Prostate gland (tissue), 2 donors: ENCODE measurements around the gene MGP. TPM values are rescaled to one million over a fixed set of nuclear protein-coding genes. Genes with fewer than 3 reads are reported as not detected.
A peak's percentile ranks its signal among the peaks of the same experiment; 100 is the strongest.

Experiments used
- DNase-seq: peaks from one replicate; pipeline ENCODE4 v3.0.0-alpha.2; 2019; ENCODE audit warnings: low spot score
- H3K27ac ChIP-seq, 2 donors: fragments of 200-600 bp; sonication (generic); 2 replicates each; pipeline ENCODE4 v1.5.1; 2017 to 2019
- H3K27me3 ChIP-seq: fragments of 200-600 bp; sonication (generic); replicated peaks from 2 replicates; pipeline ENCODE4 v1.5.1; 2019; ENCODE audit not compliant: insufficient read depth
- H3K36me3 ChIP-seq, 2 donors: fragments of 200-600 bp; sonication (generic); 1 replicate in 1 of 2; 2 replicates in 1 of 2; pipeline versions ENCODE4 v1.5.1 to v1.8.1; 2017 to 2019
- H3K4me1 ChIP-seq: fragments of 200-600 bp; sonication (generic); replicated peaks from 2 replicates; pipeline ENCODE4 v1.5.1; 2019
- H3K4me3 ChIP-seq, 2 donors: fragments of 200-600 bp; sonication (generic); 2 replicates each; pipeline ENCODE4 v1.5.1; 2017 to 2019
- H3K9me3 ChIP-seq: fragments of 200-600 bp; sonication (generic); 2 replicates; pipeline ENCODE4 v1.5.1; 2017
- POLR2A ChIP-seq: fragments of 450-650 bp; IDR thresholded peaks from one replicate; pipeline ENCODE4 v1.6.1; 2016; ENCODE audit warnings: antibody characterized with exemption, mild to moderate bottlenecking
- POLR2AphosphoS5 ChIP-seq: sonication (generic); formaldehyde crosslinking; IDR thresholded peaks from one replicate; pipeline ENCODE4 v1.6.1; 2017; ENCODE audit warnings: antibody characterized with exemption
- WGBS: methylation state at CpG from one replicate; pipeline ENCODE4 v1.1.5; 2018; 5-methylcytosine and 5-hydroxymethylcytosine counted together
- intact Hi-C: fragments of 100-400 bp; cut with DNase I; formaldehyde crosslinking; loops from one replicate; pipeline ENCODE4 v1.14.2; 2022
- total RNA-seq, 2 donors: library from RNA; depleted of rRNA; stranded (reverse); fragments of >200 nt; gene quantifications; one replicate each; pipeline ENCODE4 v1.1.0, GENCODE V29; 2016
- TF ChIP-seq, protein P1 (sequence below), 4 experiments: fragments of 200-600 bp in 2 of 4; fragments of 450-650 bp in 2 of 4; sonication (generic) in 2 of 4; IDR thresholded peaks; 1 replicate in 3 of 4; 2 replicates in 1 of 4; pipeline ENCODE4 v1.5.1; 2016 to 2019; ENCODE audit warnings: antibody characterized with exemption in 4 of 4, mild to moderate bottlenecking in 2 of 4, moderate library complexity in 2 of 4

MGP gene
- total RNA-seq, 2 donors from 2014 or later: 233 to 388 TPM

DNA sequence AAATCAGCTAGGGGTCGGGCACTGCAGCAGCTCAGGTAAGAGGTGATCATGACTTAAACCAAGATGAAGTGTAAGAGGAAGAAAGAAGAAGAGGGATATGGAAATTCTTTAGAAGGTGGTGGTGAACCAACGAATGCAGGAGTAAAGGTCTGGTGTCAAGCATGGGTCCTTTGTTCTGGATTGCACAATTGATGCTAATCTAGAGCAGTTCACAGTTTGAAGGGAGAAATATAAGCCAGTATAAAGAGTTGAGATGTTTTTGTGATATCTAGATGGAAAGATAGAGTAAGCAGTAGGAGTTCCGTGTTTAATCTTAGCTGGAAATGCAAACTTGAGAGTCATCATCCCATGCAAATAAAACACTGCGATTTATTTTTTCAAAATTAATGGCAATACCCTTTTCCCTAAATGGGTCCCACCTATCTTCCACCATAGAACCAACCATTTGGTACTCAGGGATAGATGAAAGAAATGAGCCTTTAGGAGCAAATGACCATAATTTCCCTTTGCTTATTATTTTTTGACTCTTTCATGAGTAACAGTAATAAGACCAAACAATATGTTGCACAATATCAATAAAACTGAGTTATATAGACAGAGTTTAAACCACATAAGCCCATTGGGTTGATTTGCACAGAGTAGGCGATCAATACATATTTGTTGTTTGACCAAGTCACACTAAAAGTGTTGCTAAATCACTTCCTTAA lies 15.0 kb upstream of the MGP start:
- H3K27ac ChIP-seq: no peak overlapping the region
- no peaks in the 10 kb centered on the region for H3K4me1 ChIP-seq
- WGBS: 87% methylated on average over 5 of the region's 5 CpGs
- no peaks in the 10 kb centered on the region for H3K36me3 ChIP-seq
- intact Hi-C loops: no loop called here
- TF ChIP-seq, protein P1, sequence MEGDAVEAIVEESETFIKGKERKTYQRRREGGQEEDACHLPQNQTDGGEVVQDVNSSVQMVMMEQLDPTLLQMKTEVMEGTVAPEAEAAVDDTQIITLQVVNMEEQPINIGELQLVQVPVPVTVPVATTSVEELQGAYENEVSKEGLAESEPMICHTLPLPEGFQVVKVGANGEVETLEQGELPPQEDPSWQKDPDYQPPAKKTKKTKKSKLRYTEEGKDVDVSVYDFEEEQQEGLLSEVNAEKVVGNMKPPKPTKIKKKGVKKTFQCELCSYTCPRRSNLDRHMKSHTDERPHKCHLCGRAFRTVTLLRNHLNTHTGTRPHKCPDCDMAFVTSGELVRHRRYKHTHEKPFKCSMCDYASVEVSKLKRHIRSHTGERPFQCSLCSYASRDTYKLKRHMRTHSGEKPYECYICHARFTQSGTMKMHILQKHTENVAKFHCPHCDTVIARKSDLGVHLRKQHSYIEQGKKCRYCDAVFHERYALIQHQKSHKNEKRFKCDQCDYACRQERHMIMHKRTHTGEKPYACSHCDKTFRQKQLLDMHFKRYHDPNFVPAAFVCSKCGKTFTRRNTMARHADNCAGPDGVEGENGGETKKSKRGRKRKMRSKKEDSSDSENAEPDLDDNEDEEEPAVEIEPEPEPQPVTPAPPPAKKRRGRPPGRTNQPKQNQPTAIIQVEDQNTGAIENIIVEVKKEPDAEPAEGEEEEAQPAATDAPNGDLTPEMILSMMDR (IDR thresholded peaks at IDR 0.05): no peak
- no peak for TF ChIP-seq POLR2A
- TF ChIP-seq POLR2AphosphoS5: no peak
- no peaks in the 10 kb centered on the region for H3K9me3 ChIP-seq
- H3K27me3 ChIP-seq: no peaks in the 10 kb centered on the region
- no peak for DNase-seq
- no peak overlapping the region for H3K4me3 ChIP-seq

DNA sequence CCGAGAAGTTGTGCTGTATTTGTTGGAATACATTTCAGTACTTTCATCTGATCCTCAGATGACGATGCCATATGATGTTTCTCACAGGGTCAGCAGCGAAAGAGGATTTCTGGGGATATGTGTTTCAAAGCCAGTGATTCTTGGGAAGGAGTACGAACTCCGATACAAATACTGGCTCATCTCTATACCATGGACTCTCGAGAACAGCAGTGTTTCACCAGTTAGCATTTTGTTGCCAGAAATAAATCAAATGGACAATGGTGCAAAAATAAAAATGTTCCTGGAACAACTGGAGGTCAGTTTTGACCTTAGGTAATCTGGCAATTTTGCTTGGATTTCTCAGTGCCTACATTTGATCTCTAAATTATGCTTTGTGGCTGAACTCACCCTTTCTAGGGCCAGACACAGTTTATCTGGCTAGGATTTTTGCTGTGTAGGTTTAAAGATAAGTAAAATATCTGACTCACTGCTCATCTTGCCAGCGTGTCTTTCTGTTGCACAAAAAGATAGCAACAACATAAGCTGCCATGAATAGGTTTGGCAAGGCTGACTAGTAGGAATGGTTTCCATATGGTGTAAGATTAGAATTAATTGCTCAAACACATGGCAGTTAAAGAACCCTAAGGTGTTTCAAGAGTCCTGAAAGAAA lies 11.0 kb upstream of the MGP start:
- Histone ChIP-seq H3K4me1 (no peaks in the 10 kb centered on the region), H3K4me3 (no peak overlapping the region), H3K27ac (peak overlapping the region; percentile 27 to 34), H3K9me3 (no peaks in the 10 kb centered on the region), H3K27me3 (no peaks in the 10 kb centered on the region), H3K36me3 (no peaks in the 10 kb centered on the region)
- TF ChIP-seq POLR2A (no peak), POLR2AphosphoS5 (no peak)
- TF ChIP-seq, protein P1 (IDR thresholded peaks at IDR 0.05): no peak
- WGBS: 63% methylated on average over 7 of the region's 7 CpGs
- intact Hi-C loops: no loop called here
- DNase-seq: no peak

DNA sequence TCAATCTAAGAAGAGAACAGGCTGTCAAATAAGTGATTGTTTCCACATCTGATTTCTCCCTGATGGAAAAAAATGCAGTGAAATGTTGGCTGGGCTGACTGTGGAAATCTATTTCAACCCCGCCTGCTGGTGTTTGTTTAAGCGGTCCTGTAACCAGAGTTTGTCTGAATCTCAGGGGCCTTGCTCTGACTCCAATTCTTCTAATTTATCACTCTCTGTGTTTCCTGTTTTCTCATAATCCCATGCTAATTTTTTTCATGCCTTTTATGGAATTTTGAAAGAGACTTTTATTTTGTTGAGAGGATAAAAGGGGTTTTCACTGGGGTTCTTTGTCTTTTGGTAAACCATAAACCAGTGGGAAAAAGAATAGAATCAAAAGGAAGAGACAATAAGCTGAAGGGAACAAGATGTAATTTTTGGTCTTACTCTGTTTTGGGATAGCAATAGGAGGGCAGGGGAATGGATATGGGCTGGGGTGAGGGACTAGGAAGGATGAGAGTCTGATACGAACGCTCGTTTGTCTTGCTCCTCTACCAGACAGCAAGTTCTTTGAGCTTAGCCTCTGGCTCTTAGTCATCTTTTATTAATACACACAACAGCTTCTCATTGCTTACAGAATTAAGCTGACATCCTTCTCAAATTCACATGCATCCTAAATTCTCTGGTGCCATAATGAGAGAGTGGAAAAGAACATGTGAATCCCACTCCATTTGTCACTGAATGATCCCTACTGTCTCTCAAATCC lies 8.0 kb upstream of the MGP start:
- DNase-seq: no peak
- TF ChIP-seq POLR2A (no peak), POLR2AphosphoS5 (no peak)
- TF ChIP-seq, protein P1 (IDR thresholded peaks at IDR 0.05): no peak
- WGBS: 38% methylated on average over 5 of the region's 5 CpGs
- Histone ChIP-seq H3K9me3 (no peaks in the 10 kb centered on the region), H3K27me3 (no peaks in the 10 kb centered on the region), H3K4me1 (no peaks in the 10 kb centered on the region), H3K4me3 (no peak overlapping the region), H3K36me3 (no peaks in the 10 kb centered on the region), H3K27ac (peak overlapping the region; percentile 30 to 56)
- intact Hi-C loops: loop anchor here (5.0 kb wide), 1 partner anchor 46 kb away; no protein-coding TSS in a partner anchor

DNA sequence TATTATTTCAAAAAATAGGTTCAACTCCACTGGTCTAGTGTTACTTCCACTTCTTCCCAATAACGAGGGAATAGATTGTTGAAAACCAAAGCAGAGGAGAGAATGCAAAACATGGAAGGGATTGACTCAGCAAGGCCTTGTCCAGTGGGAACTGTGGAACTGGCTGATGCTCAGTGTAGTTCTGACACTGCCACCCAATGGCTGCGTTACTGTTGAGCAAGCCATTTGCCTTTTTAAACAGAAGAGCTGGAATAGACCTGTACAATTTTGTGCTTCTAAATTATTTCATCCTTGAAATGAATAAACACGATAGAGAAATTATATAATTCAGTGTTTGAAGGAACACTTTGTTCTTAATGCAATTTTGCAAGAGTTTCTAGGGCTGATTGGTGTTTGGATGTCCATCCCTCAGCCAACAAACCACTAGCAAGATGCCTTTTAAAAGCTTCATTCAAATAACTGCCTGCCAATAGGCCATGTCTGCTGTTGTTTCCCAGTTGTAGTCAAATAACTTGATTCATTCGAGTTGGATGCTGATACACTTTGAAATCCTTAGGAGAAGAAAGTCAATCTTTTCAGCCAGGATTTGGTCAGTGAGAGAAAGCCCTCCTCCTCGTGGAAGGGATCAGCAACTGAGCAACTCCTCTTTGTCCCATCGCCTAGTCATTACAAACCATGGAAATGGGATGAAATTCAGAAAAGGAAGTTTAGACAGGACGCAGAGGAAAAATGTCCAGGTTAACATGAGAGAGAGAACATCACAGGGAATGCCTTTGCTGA lies 7.3 kb upstream of the MGP start:
- no peaks in the 10 kb centered on the region for H3K4me1 ChIP-seq
- 54% methylated on average over 7 of the region's 7 CpGs for WGBS
- no peaks in the 10 kb centered on the region for H3K36me3 ChIP-seq
- DNase-seq: no peak
- no peaks in the 10 kb centered on the region for H3K9me3 ChIP-seq
- H3K27ac ChIP-seq: peak overlapping the region; percentile 34 to 56
- no peak overlapping the region for H3K4me3 ChIP-seq
- no peaks in the 10 kb centered on the region for H3K27me3 ChIP-seq
- TF ChIP-seq POLR2AphosphoS5: peak; percentile 10
- TF ChIP-seq, protein P1 (IDR thresholded peaks at IDR 0.05): no peak
- intact Hi-C loops: loop anchor here (5.0 kb wide), 1 partner anchor 46 kb away; no protein-coding TSS in a partner anchor
